H9 (cell line): ENCODE measurements around the gene CACNA2D3. TPM values are rescaled to one million over a fixed set of nuclear protein-coding genes. Genes with fewer than 3 reads are reported as not detected.

Source experiments
- DNase-seq: peaks from one replicate; pipeline ENCODE4 v3.0.0-alpha.2; 2017
- H2AFZ ChIP-seq: one replicate; pipeline ENCODE4 v1.6.1; 2013; ENCODE audit warnings: mild to moderate bottlenecking, low read length, control low read depth, moderate library complexity
- H2AK5ac ChIP-seq: 2 replicates; pipeline ENCODE4 v1.6.1; 2013; ENCODE audit warnings: low read length, control low read depth, mixed read lengths; ENCODE audit not compliant: insufficient read length
- H2BK120ac ChIP-seq: one replicate; pipeline ENCODE4 v1.6.1; 2013; ENCODE audit warnings: low read depth, mild to moderate bottlenecking, low read length, control low read depth, inconsistent platforms; ENCODE audit not compliant: poor library complexity, severe bottlenecking
- H2BK12ac ChIP-seq: 2 replicates; pipeline ENCODE4 v1.6.1; 2013; ENCODE audit warnings: low read length, control low read depth, mixed read lengths, low read depth; ENCODE audit not compliant: insufficient read length
- H2BK15ac ChIP-seq: 2 replicates; pipeline ENCODE4 v1.6.1; 2013; ENCODE audit warnings: low read depth, low read length, control low read depth
- H2BK20ac ChIP-seq: one replicate; pipeline ENCODE4 v1.6.1; 2013; ENCODE audit warnings: low read depth, mild to moderate bottlenecking, low read length, control low read depth, inconsistent platforms; ENCODE audit not compliant: poor library complexity, severe bottlenecking
- H2BK5ac ChIP-seq: 2 replicates; pipeline ENCODE4 v1.6.1; 2013; ENCODE audit warnings: low read length, control low read depth, mixed read lengths; ENCODE audit not compliant: insufficient read length
- H3K14ac ChIP-seq: 2 replicates; pipeline ENCODE4 v1.6.1; 2013; ENCODE audit warnings: low read length, control low read depth; ENCODE audit not compliant: insufficient read depth
- H3K18ac ChIP-seq: 2 replicates; pipeline ENCODE4 v1.6.1; 2013; ENCODE audit warnings: low read depth, mild to moderate bottlenecking, mixed read lengths, low read length, control low read depth; ENCODE audit not compliant: insufficient read length
- H3K23ac ChIP-seq: 2 replicates; pipeline ENCODE4 v1.6.1; 2013; ENCODE audit warnings: low read length, control low read depth, mixed read lengths, low read depth; ENCODE audit not compliant: insufficient read length
- H3K23me2 ChIP-seq: 2 replicates; pipeline ENCODE4 v1.6.1; 2013; ENCODE audit warnings: low read depth, mild to moderate bottlenecking, mixed read lengths, low read length, control low read depth; ENCODE audit not compliant: insufficient read length, poor library complexity, severe bottlenecking
- H3K27ac ChIP-seq: 2 replicates; pipeline ENCODE4 v1.5.1; 2013; ENCODE audit warnings: low read length, control low read depth, mixed read lengths, low read depth; ENCODE audit not compliant: insufficient read length
- H3K27me3 ChIP-seq: 2 replicates; pipeline ENCODE4 v1.6.1; 2013; ENCODE audit warnings: low read length, control low read depth, inconsistent platforms; ENCODE audit not compliant: insufficient read depth
- H3K4ac ChIP-seq: 2 replicates; pipeline ENCODE4 v1.6.1; 2013; ENCODE audit warnings: low read depth, mild to moderate bottlenecking, control low read depth, inconsistent platforms, low read length, moderate library complexity
- H3K4me1 ChIP-seq: 2 replicates; pipeline ENCODE4 v1.6.1; 2013; ENCODE audit warnings: low read length, control low read depth, inconsistent platforms; ENCODE audit not compliant: insufficient read depth
- H3K4me2 ChIP-seq: 2 replicates; pipeline ENCODE4 v1.6.1; 2013; ENCODE audit warnings: low read length, control low read depth, mixed read lengths; ENCODE audit not compliant: insufficient read length, insufficient read depth
- H3K56ac ChIP-seq: 2 replicates; pipeline ENCODE4 v1.6.1; 2013; ENCODE audit warnings: low read depth, mild to moderate bottlenecking, mixed read lengths, low read length, control low read depth; ENCODE audit not compliant: insufficient read length
- H3K79me1 ChIP-seq: 2 replicates; pipeline ENCODE4 v1.6.1; 2013; ENCODE audit warnings: low read depth, mild to moderate bottlenecking, moderate library complexity, low read length, control low read depth, inconsistent platforms; ENCODE audit not compliant: insufficient read depth, poor library complexity, severe bottlenecking
- H3K79me2 ChIP-seq: 2 replicates; pipeline ENCODE4 v1.6.1; 2013; ENCODE audit warnings: low read length, control low read depth, inconsistent platforms; ENCODE audit not compliant: insufficient read depth
- H3K9ac ChIP-seq: 2 replicates; pipeline ENCODE4 v1.6.1; 2013; ENCODE audit warnings: low read length, control low read depth, mixed read lengths; ENCODE audit not compliant: insufficient read length; ENCODE audit errors: extremely low read depth
- H3K9me3 ChIP-seq: one replicate; pipeline ENCODE4 v1.6.1; 2013; ENCODE audit warnings: low read depth, low read length, inconsistent platforms; ENCODE audit not compliant: control insufficient read depth
- H3T11ph ChIP-seq: one replicate; pipeline ENCODE4 v1.6.1; 2013; ENCODE audit warnings: mild to moderate bottlenecking, low read length, control low read depth, inconsistent platforms
- H4K20me1 ChIP-seq: one replicate; pipeline ENCODE4 v1.6.1; 2013; ENCODE audit not compliant: control insufficient read depth, insufficient read length, insufficient read depth
- H4K5ac ChIP-seq: 2 replicates; pipeline ENCODE4 v1.6.1; 2013; ENCODE audit warnings: low read depth, mild to moderate bottlenecking, mixed read lengths, low read length, control low read depth; ENCODE audit not compliant: insufficient read length
- H4K8ac ChIP-seq: replicated peaks from 2 replicates; pipeline ENCODE4 v1.6.1; 2013; ENCODE audit warnings: low read length, control low read depth, mixed read lengths, low read depth; ENCODE audit not compliant: insufficient read length
- H4K91ac ChIP-seq: 2 replicates; pipeline ENCODE4 v1.6.1; 2013; ENCODE audit warnings: low read depth, mild to moderate bottlenecking, moderate library complexity, mixed read lengths, low read length, control low read depth; ENCODE audit not compliant: insufficient read length
- H3K27ac Mint-ChIP-seq, 3 experiments: 2 replicates in 2 of 3; 3 replicates in 1 of 3; pipeline ENCODE4 v1.8.0; 2020 to 2021; ENCODE audit warnings: mixed read lengths in 3 of 3, mild to moderate bottlenecking in 1 of 3, moderate library complexity in 1 of 3
- H3K27me3 Mint-ChIP-seq: 2 replicates; pipeline ENCODE4 v1.8.0; 2021; ENCODE audit warnings: low read depth, mild to moderate bottlenecking, moderate library complexity, mixed read lengths
- H3K36me3 Mint-ChIP-seq, 3 experiments: 2 replicates in 2 of 3; 3 replicates in 1 of 3; pipeline ENCODE4 v1.8.0; 2020 to 2021; ENCODE audit warnings: low read depth in 3 of 3, mixed read lengths in 3 of 3; ENCODE audit not compliant: insufficient read depth in 1 of 3
- H3K4me1 Mint-ChIP-seq, 2 experiments: 2 replicates each; pipeline ENCODE4 v1.8.0; 2020; ENCODE audit warnings: mixed read lengths in 2 of 2
- H3K4me3 Mint-ChIP-seq, 2 experiments: 2 replicates in 1 of 2; 3 replicates in 1 of 2; pipeline ENCODE4 v1.8.0; 2020 to 2021; ENCODE audit warnings: mild to moderate bottlenecking in 2 of 2, mixed read lengths in 2 of 2, moderate library complexity in 1 of 2
- H3K9me3 Mint-ChIP-seq, 2 experiments: 2 replicates in 1 of 2; 3 replicates in 1 of 2; pipeline ENCODE4 v1.8.0; 2020; ENCODE audit warnings: mild to moderate bottlenecking in 2 of 2, mixed read lengths in 2 of 2, moderate library complexity in 1 of 2
- WGBS: extraction: QIAGEN DNeasy Blood & Tissue Kit; methylation state at CpG from one replicate; pipeline ENCODE4 v1.1.7; 2013; ENCODE audit warnings: missing lambda C conversion rate, low lambda C conversion rate, mixed read lengths; ENCODE audit not compliant: insufficient read length; ENCODE audit errors: extremely low coverage; 5-methylcytosine and 5-hydroxymethylcytosine counted together
- total RNA-seq: library from RNA; stranded (reverse); gene quantifications from 2 replicates; pipeline ENCODE4 v1.2.1, GENCODE V29; 2021
- TF ChIP-seq, protein P1 (sequence below): fragments of 200-600 bp; sonication (generic); conservative IDR thresholded peaks from 3 replicates; pipeline ENCODE4 v1.8.0; 2021; ENCODE audit warnings: antibody characterized with exemption, mild to moderate bottlenecking

CACNA2D3 gene
- total RNA-seq, 1 experiment from 2014 or later = 3.2 TPM

DNA sequence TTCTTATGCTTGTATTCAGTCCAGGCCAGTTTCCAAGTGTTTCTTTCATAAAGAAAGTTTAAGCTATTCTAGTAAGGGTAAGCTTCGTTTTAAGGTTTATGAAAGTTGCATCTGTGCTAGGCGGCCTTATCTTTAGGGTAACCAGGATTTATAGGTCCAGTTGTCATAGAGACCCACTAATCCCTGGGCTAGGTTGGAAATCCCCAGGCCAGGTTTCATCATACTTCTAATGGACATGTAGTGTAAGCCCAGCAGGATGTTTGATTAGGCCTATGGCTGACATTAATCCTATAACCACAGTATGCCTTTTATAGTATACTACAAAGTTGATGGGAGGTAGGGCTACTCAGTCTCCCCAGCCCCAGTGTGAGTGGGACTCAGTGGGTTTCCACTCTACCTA, 312.4 kb downstream of the CACNA2D3 start:
- Mint-ChIP-seq H3K4me3 (no peak overlapping the region), H3K36me3 (no peaks in the 10 kb centered on the region), H3K9me3 (no peaks in the 10 kb centered on the region; a peak in 1 of 5 replicates), H3K27ac (no peak overlapping the region), H3K27me3 (peaks cover 2% of the 10 kb centered on the region; the same call in 1 of the 2 replicates), H3K4me1 (peaks cover 8% of the 10 kb centered on the region in 2 experiments)
- H2BK5ac ChIP-seq = no peak overlapping the region
- H3K14ac ChIP-seq = no peak overlapping the region
- no peak overlapping the region for H2BK15ac ChIP-seq
- no peak overlapping the region for H3T11ph ChIP-seq
- H3K23me2 ChIP-seq = no peaks in the 10 kb centered on the region
- no peaks in the 10 kb centered on the region for H3K9me3 ChIP-seq
- H4K5ac ChIP-seq = no peak overlapping the region
- no peak overlapping the region for H4K91ac ChIP-seq
- no peak overlapping the region for H3K56ac ChIP-seq
- no peak overlapping the region for H2BK12ac ChIP-seq
- H4K8ac ChIP-seq = no peak overlapping the region
- H3K4ac ChIP-seq = no peak overlapping the region
- no peak overlapping the region for H2AK5ac ChIP-seq
- TF ChIP-seq, protein P1, sequence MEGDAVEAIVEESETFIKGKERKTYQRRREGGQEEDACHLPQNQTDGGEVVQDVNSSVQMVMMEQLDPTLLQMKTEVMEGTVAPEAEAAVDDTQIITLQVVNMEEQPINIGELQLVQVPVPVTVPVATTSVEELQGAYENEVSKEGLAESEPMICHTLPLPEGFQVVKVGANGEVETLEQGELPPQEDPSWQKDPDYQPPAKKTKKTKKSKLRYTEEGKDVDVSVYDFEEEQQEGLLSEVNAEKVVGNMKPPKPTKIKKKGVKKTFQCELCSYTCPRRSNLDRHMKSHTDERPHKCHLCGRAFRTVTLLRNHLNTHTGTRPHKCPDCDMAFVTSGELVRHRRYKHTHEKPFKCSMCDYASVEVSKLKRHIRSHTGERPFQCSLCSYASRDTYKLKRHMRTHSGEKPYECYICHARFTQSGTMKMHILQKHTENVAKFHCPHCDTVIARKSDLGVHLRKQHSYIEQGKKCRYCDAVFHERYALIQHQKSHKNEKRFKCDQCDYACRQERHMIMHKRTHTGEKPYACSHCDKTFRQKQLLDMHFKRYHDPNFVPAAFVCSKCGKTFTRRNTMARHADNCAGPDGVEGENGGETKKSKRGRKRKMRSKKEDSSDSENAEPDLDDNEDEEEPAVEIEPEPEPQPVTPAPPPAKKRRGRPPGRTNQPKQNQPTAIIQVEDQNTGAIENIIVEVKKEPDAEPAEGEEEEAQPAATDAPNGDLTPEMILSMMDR = no peak
- DNase-seq = no peak
- no peaks in the 10 kb centered on the region for H3K79me1 ChIP-seq
- H3K79me2 ChIP-seq = no peaks in the 10 kb centered on the region
- no peak overlapping the region for H2BK20ac ChIP-seq
- H4K20me1 ChIP-seq = no peaks in the 10 kb centered on the region
- no peak overlapping the region for H2BK120ac ChIP-seq
- H3K23ac ChIP-seq = no peak overlapping the region
- no peaks in the 10 kb centered on the region for H3K4me1 ChIP-seq
- no peak overlapping the region for H3K27ac ChIP-seq
- WGBS = no CpG with 5 or more reads among the region's 2 CpGs
- no peak overlapping the region for H3K9ac ChIP-seq
- H3K4me2 ChIP-seq = no peak overlapping the region
- no peak overlapping the region for H3K18ac ChIP-seq
- no peaks in the 10 kb centered on the region for H3K27me3 ChIP-seq
- H2AFZ ChIP-seq = no peak overlapping the region
